Mesenchymal stem cell (in vitro differentiated cells and primary cell): ENCODE data around the gene CELF2.

Experiments
- DNase-seq: peaks from one replicate; pipeline ENCODE4 v3.0.0-alpha.2; 2013
- H2AFZ ChIP-seq: one replicate; pipeline ENCODE4 v1.6.1; 2013; ENCODE audit warnings: low read depth, mild to moderate bottlenecking, control low read depth, inconsistent platforms, low read length, moderate library complexity
- H2AK5ac ChIP-seq: 2 replicates; pipeline ENCODE4 v1.6.1; 2013; ENCODE audit warnings: low read length, moderate library complexity, mild to moderate bottlenecking, inconsistent platforms; ENCODE audit not compliant: severe bottlenecking
- H2BK120ac ChIP-seq: one replicate; pipeline ENCODE4 v1.6.1; 2013; ENCODE audit warnings: low read depth, mild to moderate bottlenecking, inconsistent platforms, low read length, moderate library complexity
- H2BK12ac ChIP-seq, 2 experiments: one replicate each; pipeline ENCODE4 v1.6.1; 2013; ENCODE audit warnings: inconsistent platforms in 2 of 2, low read length in 2 of 2, mild to moderate bottlenecking in 2 of 2, moderate library complexity in 2 of 2, control low read depth in 1 of 2
- H2BK15ac ChIP-seq: one replicate; pipeline ENCODE4 v1.6.1; 2013; ENCODE audit warnings: mild to moderate bottlenecking, low read depth, inconsistent platforms; ENCODE audit not compliant: poor library complexity, severe bottlenecking
- H2BK5ac ChIP-seq: 2 replicates; pipeline ENCODE4 v1.6.1; 2013; ENCODE audit warnings: low read depth, mild to moderate bottlenecking, low read length, control low read depth, inconsistent platforms; ENCODE audit not compliant: poor library complexity, severe bottlenecking
- H3K14ac ChIP-seq, 2 experiments: one replicate each; pipeline ENCODE4 v1.6.1; 2013; ENCODE audit warnings: inconsistent platforms in 2 of 2, low read length in 2 of 2, control low read depth in 1 of 2, mild to moderate bottlenecking in 1 of 2, moderate library complexity in 1 of 2
- H3K18ac ChIP-seq, 2 experiments: one replicate each; pipeline ENCODE4 v1.6.1; 2013; ENCODE audit warnings: inconsistent platforms in 2 of 2, low read length in 2 of 2, control low read depth in 1 of 2, low read depth in 1 of 2, mild to moderate bottlenecking in 1 of 2
- H3K23ac ChIP-seq, 2 experiments: one replicate each; pipeline ENCODE4 v1.6.1; 2013; ENCODE audit warnings: inconsistent platforms in 2 of 2, low read length in 2 of 2, mild to moderate bottlenecking in 2 of 2, moderate library complexity in 2 of 2, control low read depth in 1 of 2
- H3K27ac ChIP-seq: 2 replicates; pipeline ENCODE4 v1.5.1; 2013; ENCODE audit warnings: mild to moderate bottlenecking, moderate library complexity, low read length, control low read depth, inconsistent platforms; ENCODE audit not compliant: poor library complexity, severe bottlenecking
- H3K27me3 ChIP-seq, 2 experiments: 2 replicates each; pipeline versions ENCODE4 v1.6.1 to v1.7.0; 2013; ENCODE audit warnings: low read length in 2 of 2, mild to moderate bottlenecking in 2 of 2, moderate library complexity in 2 of 2, control low read depth in 1 of 2, inconsistent platforms in 1 of 2; ENCODE audit not compliant: control insufficient read depth in 1 of 2, insufficient read depth in 1 of 2
- H3K36me3 ChIP-seq, 2 experiments: 2 replicates each; pipeline versions ENCODE4 v1.6.1 to v1.7.0; 2013; ENCODE audit warnings: low read length in 2 of 2, control low read depth in 1 of 2, inconsistent platforms in 1 of 2, low read depth in 1 of 2, mild to moderate bottlenecking in 1 of 2; ENCODE audit not compliant: insufficient read depth in 2 of 2, control insufficient read depth in 1 of 2
- H3K4ac ChIP-seq, 2 experiments: one replicate each; pipeline ENCODE4 v1.6.1; 2013; ENCODE audit warnings: inconsistent platforms in 2 of 2, low read length in 2 of 2, mild to moderate bottlenecking in 2 of 2, moderate library complexity in 2 of 2, control low read depth in 1 of 2, low read depth in 1 of 2
- H3K4me1 ChIP-seq: 2 replicates; pipeline ENCODE4 v1.6.1; 2013; ENCODE audit warnings: low read depth, low read length, control low read depth; ENCODE audit not compliant: control insufficient read depth, insufficient read depth
- H3K4me2 ChIP-seq: 2 replicates; pipeline ENCODE4 v1.6.1; 2013; ENCODE audit warnings: low read length, mild to moderate bottlenecking, inconsistent platforms; ENCODE audit not compliant: poor library complexity, severe bottlenecking
- H3K4me3 ChIP-seq, 2 experiments: 2 replicates each; pipeline versions ENCODE4 v1.5.1 to v1.7.0; 2013; ENCODE audit warnings: low read length in 2 of 2, mild to moderate bottlenecking in 2 of 2, control low read depth in 1 of 2, low read depth in 1 of 2; ENCODE audit not compliant: insufficient read depth in 1 of 2
- H3K79me1 ChIP-seq: replicated peaks from 2 replicates; pipeline ENCODE4 v1.6.1; 2013; ENCODE audit warnings: mild to moderate bottlenecking, control low read depth, low read length, inconsistent platforms; ENCODE audit not compliant: poor library complexity, severe bottlenecking
- H3K9ac ChIP-seq: 2 replicates; pipeline ENCODE4 v1.7.0; 2013; ENCODE audit warnings: mild to moderate bottlenecking, low read length, moderate library complexity
- H3K9me3 ChIP-seq: 2 replicates; pipeline ENCODE4 v1.7.0; 2013; ENCODE audit warnings: mild to moderate bottlenecking, low read length; ENCODE audit not compliant: control insufficient read depth
- H4K8ac ChIP-seq: one replicate; pipeline ENCODE4 v1.6.1; 2013; ENCODE audit warnings: inconsistent platforms, mild to moderate bottlenecking, low read length, moderate library complexity
- H4K91ac ChIP-seq: one replicate; pipeline ENCODE4 v1.6.1; 2013; ENCODE audit warnings: mild to moderate bottlenecking, low read length, inconsistent platforms
- WGBS: methylation state at CpG from one replicate; pipeline ENCODE4 v1.1.7; 2013; ENCODE audit warnings: mixed read lengths; 5-methylcytosine and 5-hydroxymethylcytosine counted together

CELF2 gene

DNA sequence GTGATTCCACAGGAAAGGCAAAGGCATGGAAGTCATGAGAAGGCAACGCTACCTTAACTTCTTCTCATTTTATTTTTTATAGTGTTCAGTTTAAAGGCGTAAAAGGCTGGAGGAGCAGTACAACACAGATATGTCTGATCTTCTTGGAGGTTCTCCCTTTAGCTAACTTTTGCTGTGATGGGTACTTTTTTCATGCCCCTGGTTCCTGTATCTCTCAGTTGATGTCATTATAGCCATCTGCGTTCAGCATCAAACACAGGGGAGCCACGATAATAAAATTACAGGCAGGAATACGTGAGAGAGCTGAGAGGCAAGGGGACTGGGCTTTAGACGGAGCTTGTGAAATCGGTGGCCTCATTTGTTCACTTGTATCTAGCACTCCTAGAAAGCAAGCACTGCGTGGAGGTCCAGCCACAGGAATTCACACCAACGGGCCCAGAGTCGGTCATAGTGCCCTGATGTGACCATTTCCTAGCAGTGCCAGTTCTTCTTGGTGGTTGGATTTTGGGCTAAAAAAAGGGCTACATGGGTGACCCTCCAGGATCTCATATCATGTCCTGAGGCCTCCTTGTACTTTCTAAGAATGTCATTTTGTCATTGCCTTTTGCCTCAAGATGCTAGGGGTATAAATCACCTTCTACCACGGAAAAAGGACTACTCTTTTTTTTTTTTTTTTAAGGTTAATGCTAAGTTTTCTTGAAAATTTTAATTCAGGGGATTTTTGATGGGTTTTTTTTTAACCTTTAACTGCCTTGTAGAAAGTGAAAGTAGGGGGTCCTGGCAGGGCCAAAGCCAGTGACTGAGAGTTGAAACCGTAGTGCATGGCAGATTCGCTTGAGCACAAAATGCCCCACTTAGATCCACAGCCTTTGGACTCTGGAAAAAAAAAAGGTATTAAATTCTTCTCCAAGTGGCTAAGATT is 191.5 kb downstream of the CELF2 start:
- Histone ChIP-seq H3K79me1 (peaks cover 13% of the 10 kb centered on the region), H3K4me2 (no peak overlapping the region), H2BK15ac (no peak overlapping the region), H3K27ac (no peak overlapping the region), H2BK120ac (no peak overlapping the region), H3K14ac (no peak overlapping the region), H2BK12ac (no peak overlapping the region), H3K36me3 (peaks cover 2 to 22% of the 10 kb centered on the region in 2 experiments), H2AK5ac (no peak overlapping the region), H3K18ac (no peak overlapping the region), H4K91ac (no peak overlapping the region), H2AFZ (no peak overlapping the region), H2BK5ac (no peak overlapping the region), H3K4me3 (no peak overlapping the region), H3K9ac (no peak overlapping the region), H4K8ac (no peak overlapping the region), H3K23ac (no peak overlapping the region), H3K27me3 (no peaks in the 10 kb centered on the region), H3K4me1 (peaks cover 8% of the 10 kb centered on the region), H3K4ac (no peak overlapping the region), H3K9me3 (no peaks in the 10 kb centered on the region)
- DNase-seq, result no peak
- WGBS, result 87% methylated on average over 10 of the region's 13 CpGs

- H3K4me2 ChIP-seq, result no peak overlapping the region
- peaks cover 2 to 19% of the 10 kb centered on the region in 2 experiments for H3K36me3 ChIP-seq
- H3K14ac ChIP-seq, result no peak overlapping the region
- DNase-seq, result no peak
- no peak overlapping the region for H2BK15ac ChIP-seq
- H3K27ac ChIP-seq, result no peak overlapping the region
- no peaks in the 10 kb centered on the region for H3K9me3 ChIP-seq
- H2AFZ ChIP-seq, result no peak overlapping the region
- H3K4ac ChIP-seq, result no peak overlapping the region
- no peaks in the 10 kb centered on the region for H3K27me3 ChIP-seq
- H3K23ac ChIP-seq, result no peak overlapping the region
- no peak overlapping the region for H2BK120ac ChIP-seq
- peaks cover 13% of the 10 kb centered on the region for H3K79me1 ChIP-seq
- H3K9ac ChIP-seq, result no peak overlapping the region
- 78% methylated on average over 6 of the region's 6 CpGs for WGBS
- H3K4me1 ChIP-seq, result peaks cover 4% of the 10 kb centered on the region
- no peak overlapping the region for H4K8ac ChIP-seq
- H3K18ac ChIP-seq, result no peak overlapping the region
- no peak overlapping the region for H2BK12ac ChIP-seq
- H3K4me3 ChIP-seq, result no peak overlapping the region
- H4K91ac ChIP-seq, result no peak overlapping the region
- no peak overlapping the region for H2AK5ac ChIP-seq
- no peak overlapping the region for H2BK5ac ChIP-seq
Measured at GRCh38 chr10:11209830-11210181, 192.1 kb downstream of the CELF2 start.

- no peak overlapping the region for H3K4ac ChIP-seq
- 83% methylated on average over 9 of the region's 13 CpGs for WGBS
Measured at GRCh38 chr10:11210211-11210922, 192.7 kb downstream of the CELF2 start.

More at GRCh38 chr10:11210211-11210922, 192.7 kb downstream of the CELF2 start:
- Histone ChIP-seq H3K79me1 (peaks cover 15% of the 10 kb centered on the region), H3K18ac (no peak overlapping the region), H3K14ac (no peak overlapping the region), H2BK15ac (no peak overlapping the region), H2AK5ac (no peak overlapping the region), H4K8ac (no peak overlapping the region), H2BK5ac (no peak overlapping the region), H3K4me1 (peaks cover 1% of the 10 kb centered on the region), H2AFZ (no peak overlapping the region), H4K91ac (no peak overlapping the region), H2BK12ac (no peak overlapping the region), H3K4me2 (no peak overlapping the region), H3K9me3 (no peaks in the 10 kb centered on the region), H3K27me3 (no peaks in the 10 kb centered on the region), H3K27ac (no peak overlapping the region), H3K4me3 (no peak overlapping the region), H2BK120ac (no peak overlapping the region), H3K9ac (no peak overlapping the region), H3K23ac (no peak overlapping the region), H3K36me3 (peaks cover 2 to 21% of the 10 kb centered on the region in 2 experiments)
- DNase-seq, result no peak
